HG03095 (cell line): ENCODE results near the gene LAMC3.
"Not testable (repeated sequence)": the region's sequence is repeated elsewhere in the genome, so short reads cannot be mapped to it uniquely, and the experiment has no call there.

Experiments
- ATAC-seq: cut with Tn5 transposase; IDR thresholded peaks from one replicate; pipeline ENCODE4 v1.9.1; 2021; ENCODE audit warnings: moderate library complexity; ENCODE audit not compliant: unreplicated experiment

LAMC3 gene

GRCh38 chr9:131095666-131096268, 86.8 kb downstream of the LAMC3 start:
- no peak for ATAC-seq

- ATAC-seq: no peak
Observed at GRCh38 chr9:131096269-131097125, 87.5 kb downstream of the LAMC3 start, which contains the start of gene AIF1L. TSS of gene AIF1L (plus strand) at chr9:131096531. CDS start at chr9:131096630, 99 bp downstream.

GRCh38 chr9:131097126-131097947, 88.4 kb downstream of the LAMC3 start:
- ATAC-seq: no peak

GRCh38 chr9:131097948-131098278, 88.9 kb downstream of the LAMC3 start:
- no peak for ATAC-seq

- no peak for ATAC-seq
Observed at GRCh38 chr9:131098391-131099101, 89.6 kb downstream of the LAMC3 start.

- no peak for ATAC-seq
Observed at GRCh38 chr9:131099102-131099606, 90.2 kb downstream of the LAMC3 start.

- ATAC-seq: not testable (repeated sequence)
Observed at GRCh38 chr9:131099845-131100244, 90.9 kb downstream of the LAMC3 start.

GRCh38 chr9:131100445-131100844, 91.5 kb downstream of the LAMC3 start:
- no peak for ATAC-seq

GRCh38 chr9:131101207-131101964, 92.4 kb downstream of the LAMC3 start:
- ATAC-seq: no peak

GRCh38 chr9:131103024-131103423, 94.0 kb downstream of the LAMC3 start:
- no peak for ATAC-seq

- no peak for ATAC-seq
Observed at GRCh38 chr9:131103535-131103934, 94.6 kb downstream of the LAMC3 start.

- no peak for ATAC-seq
Observed at GRCh38 chr9:131104016-131104740, 95.2 kb downstream of the LAMC3 start.

GRCh38 chr9:131105952-131106351, 97.0 kb downstream of the LAMC3 start:
- ATAC-seq: no peak

- ATAC-seq: no peak
Observed at GRCh38 chr9:131107760-131108159, 98.8 kb downstream of the LAMC3 start.

GRCh38 chr9:131111186-131111853, 102.3 kb downstream of the LAMC3 start:
- no peak for ATAC-seq

GRCh38 chr9:131111854-131112311, 102.9 kb downstream of the LAMC3 start:
- no peak for ATAC-seq

GRCh38 chr9:131112374-131113154, 103.6 kb downstream of the LAMC3 start:
- ATAC-seq: no peak

- ATAC-seq: no peak
Observed at GRCh38 chr9:131113655-131114054, 104.7 kb downstream of the LAMC3 start.
